Urothelium cell line (cell line): Measurements from ENCODE around the gene PTPRT.
"Not testable (repeated sequence)": the region's sequence is repeated elsewhere in the genome, so short reads cannot be mapped to it uniquely, and the experiment has no call there.

ENCODE experiments used
- DNase-seq: peaks from one replicate; pipeline ENCODE4 v3.0.0; 2011; ENCODE audit warnings: low spot score, mixed read lengths
- FAIRE-seq: peaks from 2 replicates; lab custom pipeline; 2011; peaks lifted over from hg19 to GRCh38; lab: Jason Lieb, UNC

The PTPRT gene

GRCh38 chr20:43187476-43188233 lies 2.1 kb downstream of the PTPRT start:
- DNase-seq: peak; percentile 85
- FAIRE-seq: no peak

- DNase-seq (no peak), FAIRE-seq (no peak)
Measured at GRCh38 chr20:43186312-43186711, 3.4 kb downstream of the PTPRT start.

- DNase-seq: no peak
- no peak for FAIRE-seq
Measured at GRCh38 chr20:43185901-43186300, 3.8 kb downstream of the PTPRT start.

DNA sequence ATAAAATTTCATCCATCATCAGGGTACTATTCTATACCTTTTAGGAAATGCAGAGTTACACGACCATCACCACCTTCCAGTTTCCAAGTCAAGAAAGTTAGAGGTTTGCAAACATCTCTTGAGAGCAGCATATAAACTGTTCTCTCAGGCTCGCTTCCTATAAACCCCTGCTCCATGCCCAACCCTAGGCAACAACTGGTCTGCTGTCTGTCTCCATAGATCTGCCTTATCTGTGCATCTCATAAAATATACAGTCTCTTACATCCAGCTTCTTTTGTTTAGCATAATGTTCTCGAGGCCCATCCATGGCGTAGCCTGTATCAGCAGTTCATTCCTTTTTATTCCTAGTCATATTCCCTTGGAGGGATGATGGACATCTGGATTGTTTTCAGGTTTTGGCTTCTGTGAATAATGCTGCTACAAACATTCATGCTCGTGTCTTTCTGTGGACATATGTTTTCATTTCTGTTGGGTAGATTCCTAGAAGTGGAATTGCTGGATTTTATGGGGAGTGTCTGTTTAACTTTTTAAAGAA lies 6.1 kb downstream of the PTPRT start:
- FAIRE-seq: no peak
- no peak for DNase-seq

DNA sequence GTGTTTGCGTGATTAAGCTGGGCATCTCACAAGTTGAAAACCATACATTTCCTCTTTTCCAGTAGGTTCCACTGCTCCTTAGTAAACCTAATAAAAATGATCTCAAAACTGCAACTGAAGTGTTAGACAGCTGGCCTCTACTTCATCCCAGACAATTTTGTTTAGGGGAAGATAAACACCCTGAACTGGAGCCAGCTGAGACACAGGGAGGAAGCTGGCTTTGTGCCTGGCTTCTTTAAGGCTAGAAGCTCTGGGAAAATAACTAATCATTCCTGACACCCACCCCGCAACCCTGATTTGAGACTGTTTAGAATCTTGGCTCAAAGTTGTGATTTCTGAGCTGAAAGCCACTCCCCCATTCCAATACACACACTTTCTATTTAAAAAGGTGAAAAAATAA lies 11.6 kb downstream of the PTPRT start:
- FAIRE-seq: no peak
- DNase-seq: no peak

GRCh38 chr20:43176726-43177125 lies 13.0 kb downstream of the PTPRT start:
- FAIRE-seq: no peak

DNA sequence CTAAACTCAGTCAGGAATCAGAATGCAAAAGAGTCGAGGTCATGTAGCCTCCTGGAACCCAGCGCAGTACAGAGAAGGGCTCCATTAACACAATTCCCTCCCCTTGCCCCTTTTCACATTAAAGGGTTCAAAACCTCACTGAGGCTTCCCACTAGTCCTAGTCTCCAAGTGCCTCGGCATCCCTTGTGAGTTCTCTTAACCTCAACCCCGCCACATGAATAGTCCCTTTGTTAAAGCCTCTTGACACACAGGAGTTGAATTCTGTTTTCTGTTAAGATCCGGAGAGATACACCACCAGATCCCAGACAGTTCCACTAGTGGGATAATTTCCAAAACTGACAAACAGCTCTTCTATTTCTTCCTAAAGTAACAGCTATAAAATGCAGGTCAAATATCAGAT lies 17.8 kb downstream of the PTPRT start:
- no peak for DNase-seq
- FAIRE-seq: no peak

More at GRCh38 chr20:43176726-43177125, 13.0 kb downstream of the PTPRT start:
- no peak for DNase-seq

DNA sequence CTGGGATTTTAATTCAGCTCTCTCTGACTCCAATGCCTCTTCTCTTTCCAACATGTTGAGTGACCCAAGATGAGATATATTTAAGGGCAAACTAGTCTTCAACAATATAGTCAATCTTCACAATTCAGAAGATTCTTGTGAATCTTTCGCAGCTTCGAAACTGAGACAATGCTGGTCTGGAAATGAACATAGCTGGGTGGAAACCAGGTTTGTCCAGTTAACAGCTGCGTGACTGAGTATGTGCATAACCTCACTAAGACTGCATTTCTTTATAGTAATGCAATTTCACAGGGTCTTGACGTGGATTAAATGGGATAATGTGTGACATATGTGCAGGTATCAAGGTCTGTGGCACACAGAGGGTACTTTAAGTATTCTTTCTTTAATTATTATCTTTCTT lies 18.9 kb downstream of the PTPRT start:
- FAIRE-seq (no peak), DNase-seq (no peak)

DNA sequence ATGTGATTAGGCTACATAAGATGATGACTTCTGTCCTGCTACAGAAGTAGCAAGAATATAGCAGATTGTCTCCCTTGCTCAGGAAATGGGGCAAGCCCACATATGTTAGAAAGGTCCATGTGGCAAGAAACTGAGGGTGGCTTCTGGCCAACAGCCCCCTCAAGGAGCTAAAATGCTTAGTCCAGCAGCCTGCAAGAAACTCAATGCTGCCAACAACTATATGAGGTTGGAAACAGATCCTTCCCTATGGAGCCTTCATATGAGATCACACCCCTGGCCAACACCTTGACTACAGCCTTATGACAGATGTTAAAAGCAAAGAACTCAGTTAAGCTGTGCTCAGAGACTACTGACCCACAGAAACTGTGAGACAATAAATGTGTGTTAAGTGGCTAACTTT lies 22.1 kb downstream of the PTPRT start:
- DNase-seq (no peak), FAIRE-seq (no peak)

GRCh38 chr20:43167021-43167420 lies 22.7 kb downstream of the PTPRT start:
- DNase-seq (no peak), FAIRE-seq (no peak)

GRCh38 chr20:43165611-43166010 lies 24.1 kb downstream of the PTPRT start:
- DNase-seq: no peak
- FAIRE-seq: no peak

DNA sequence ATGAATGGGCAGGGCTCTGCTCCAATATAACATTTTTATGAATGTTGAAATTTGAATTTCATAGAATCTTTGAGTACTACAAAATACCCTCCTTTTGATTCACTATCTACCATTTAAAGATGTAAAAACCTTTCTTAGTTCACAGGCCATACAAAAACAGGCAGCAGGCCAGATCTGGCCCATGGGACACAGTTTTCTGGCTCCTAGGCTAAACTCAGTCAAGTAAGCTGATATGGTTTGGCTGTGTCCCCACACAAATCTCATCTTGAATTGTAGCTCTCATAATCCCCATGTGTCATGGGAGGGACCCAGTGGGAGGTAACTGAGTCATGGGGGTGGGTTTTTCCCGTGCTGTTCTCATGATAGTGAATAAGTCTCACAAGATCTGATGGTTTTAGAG lies 25.0 kb downstream of the PTPRT start:
- FAIRE-seq, DNase-seq: not testable (repeated sequence)

- FAIRE-seq: no peak
- DNase-seq: no peak
Measured at GRCh38 chr20:43161716-43162115, 28.0 kb downstream of the PTPRT start.

GRCh38 chr20:43160941-43161340 lies 28.8 kb downstream of the PTPRT start:
- DNase-seq (no peak), FAIRE-seq (no peak)

GRCh38 chr20:43159994-43160393 lies 29.7 kb downstream of the PTPRT start:
- FAIRE-seq (no peak), DNase-seq (no peak)

DNA sequence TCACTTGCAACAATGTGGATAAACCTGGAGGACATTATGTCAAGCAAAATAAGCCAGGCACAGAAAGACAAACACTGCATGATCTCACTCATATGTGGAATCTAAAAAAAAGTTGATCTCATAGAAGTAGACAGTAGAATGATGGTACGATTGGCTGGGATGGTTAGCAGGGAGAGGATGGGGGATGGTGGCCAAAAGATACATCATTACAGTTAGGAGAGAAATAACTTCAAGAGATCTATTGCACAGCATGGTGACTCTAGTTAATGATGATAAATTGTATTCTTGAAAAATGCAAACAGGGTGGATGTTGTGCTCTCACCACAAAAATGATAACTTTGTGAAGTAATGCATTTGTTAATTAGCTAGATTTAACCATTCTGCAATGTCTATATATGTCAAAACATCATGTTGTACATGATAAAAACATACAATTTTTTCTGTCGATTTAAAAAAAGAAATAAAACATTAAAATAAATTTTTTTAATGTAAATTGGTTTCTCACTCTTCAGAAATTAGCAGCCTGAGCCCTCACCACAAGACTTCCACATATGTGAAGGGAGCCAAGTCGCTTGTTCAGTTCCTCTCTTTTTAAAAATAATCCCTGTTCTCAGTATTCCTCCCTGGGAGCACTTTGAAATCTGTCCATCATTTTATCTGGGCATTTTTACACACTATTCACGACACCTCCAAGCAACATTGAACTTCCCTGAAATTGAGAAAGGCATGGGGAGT lies 34.2 kb downstream of the PTPRT start:
- DNase-seq (no peak), FAIRE-seq (no peak)

GRCh38 chr20:43151901-43152300 lies 37.8 kb downstream of the PTPRT start:
- DNase-seq (no peak), FAIRE-seq (no peak)

DNA sequence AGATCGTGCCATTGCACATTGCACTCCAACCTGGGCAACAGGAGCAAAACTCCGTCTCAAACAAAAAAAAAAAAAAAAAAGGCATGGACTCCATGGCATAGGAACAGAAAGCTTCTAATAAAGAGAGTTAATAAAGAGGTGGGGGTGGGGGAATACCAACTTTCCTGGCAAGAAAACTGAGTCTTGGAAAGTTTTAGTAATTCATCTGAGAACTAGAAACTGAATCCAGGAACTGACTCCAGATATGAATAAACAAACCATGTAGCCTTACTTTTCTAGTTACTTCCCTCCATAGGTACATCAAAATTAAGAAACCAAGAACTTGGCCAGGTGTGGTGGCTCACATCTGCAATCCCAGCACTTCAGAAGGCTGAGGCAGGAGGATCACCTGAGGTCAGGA lies 38.5 kb downstream of the PTPRT start:
- FAIRE-seq: no peak
- DNase-seq: no peak

- FAIRE-seq (no peak), DNase-seq (no peak)
Measured at GRCh38 chr20:43140726-43141125, 49.0 kb downstream of the PTPRT start.

DNA sequence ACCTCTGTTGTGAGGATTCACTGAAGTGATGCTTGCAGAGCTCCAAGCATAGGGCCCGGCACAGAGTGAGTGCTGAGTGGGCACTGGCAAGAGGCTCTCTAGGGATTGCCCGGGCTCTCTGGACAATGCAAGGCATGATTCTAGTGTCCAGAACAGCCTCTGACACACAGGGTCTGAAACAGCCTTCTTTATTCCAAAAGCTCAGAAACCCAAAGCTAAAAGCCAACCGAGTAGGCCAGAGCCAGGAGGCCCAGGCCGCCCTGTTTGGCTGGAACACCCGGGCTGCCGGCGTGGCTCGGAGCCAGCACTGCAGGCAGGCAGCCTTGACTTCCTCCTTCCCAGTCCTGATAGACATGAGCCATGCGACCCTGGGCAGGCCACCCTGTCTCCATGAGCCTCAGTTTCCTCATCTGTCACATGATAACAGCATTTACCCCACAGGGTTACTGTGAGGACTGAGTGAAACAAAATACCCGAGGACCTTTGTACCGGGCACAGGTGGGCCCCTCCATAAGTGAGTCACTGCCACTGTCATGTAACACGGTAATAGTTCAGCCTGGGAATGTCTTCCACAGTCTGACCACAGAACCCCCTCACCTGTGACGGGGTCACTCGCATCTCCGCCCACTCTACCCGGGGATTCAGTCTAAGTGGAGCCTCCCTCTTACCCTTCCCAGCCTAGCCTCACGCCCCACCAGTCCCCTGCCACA lies 51.5 kb downstream of the PTPRT start:
- no peak for FAIRE-seq
- no peak for DNase-seq

GRCh38 chr20:43137160-43137559 lies 52.5 kb downstream of the PTPRT start:
- FAIRE-seq (no peak), DNase-seq (no peak)
